Measurements from ENCODE around the gene CERS6. TPM values are rescaled to one million over a fixed set of nuclear protein-coding genes. Genes with fewer than 3 reads are reported as not detected.

Gene CERS6
- polyA plus RNA-seq, 1 donor (not counting 4 experiments of a cell fraction or from before 2014, with no cell fraction given), result 19.5 TPM

DNA sequence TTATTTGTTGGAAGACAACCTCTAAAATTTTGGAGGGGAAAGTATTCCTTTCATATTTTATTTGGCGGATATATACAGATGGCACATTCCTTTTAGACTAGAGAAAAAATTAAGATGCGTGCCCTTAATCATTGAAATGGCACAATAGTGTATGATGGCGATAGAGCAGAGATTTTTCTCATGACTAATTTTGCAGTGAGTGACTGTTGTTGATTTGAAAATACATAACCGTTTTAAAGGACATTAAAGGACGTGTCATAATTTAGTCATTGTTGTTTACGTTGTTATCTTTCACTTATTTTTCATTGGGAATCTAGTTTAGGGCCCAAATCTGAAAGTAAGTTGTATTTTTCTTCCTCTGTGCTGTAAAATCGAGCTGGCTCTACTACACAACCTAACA is 61.7 kb downstream of the CERS6 start:
- peak overlapping the region; percentile 81 for H3K27ac ChIP-seq (ENCODE audit: control insufficient read depth, insufficient read depth, low read length)
- H2AFZ ChIP-seq (ENCODE audit: control insufficient read depth, low read length), result no peak overlapping the region
- no peak for DNase-seq (ENCODE audit: low read depth, low spot score)
- dilution Hi-C loops (cut with MboI; ENCODE audit: extremely low pct_ligation_motif_present, low sequenced_read_pairs), result no loop called here
- no peaks in the 10 kb centered on the region for H3K36me3 ChIP-seq (ENCODE audit: control insufficient read depth in 2 of 2, extremely low read depth in 1 of 2, insufficient read depth in 2 of 2, low read length in 2 of 2)
- no peaks in the 10 kb centered on the region for H3K27me3 ChIP-seq (ENCODE audit: control insufficient read depth, extremely low read depth, insufficient read depth, low read length)
- no peak for FAIRE-seq
- peak overlapping the region; percentile 14 for H3K9ac ChIP-seq (ENCODE audit: control insufficient read depth, extremely low read depth, insufficient read depth, low read length)
- TF ChIP-seq EZH2 (IDR thresholded peaks at IDR 0.05; ENCODE audit: low read length), result no peak
- TF ChIP-seq, protein P1, sequence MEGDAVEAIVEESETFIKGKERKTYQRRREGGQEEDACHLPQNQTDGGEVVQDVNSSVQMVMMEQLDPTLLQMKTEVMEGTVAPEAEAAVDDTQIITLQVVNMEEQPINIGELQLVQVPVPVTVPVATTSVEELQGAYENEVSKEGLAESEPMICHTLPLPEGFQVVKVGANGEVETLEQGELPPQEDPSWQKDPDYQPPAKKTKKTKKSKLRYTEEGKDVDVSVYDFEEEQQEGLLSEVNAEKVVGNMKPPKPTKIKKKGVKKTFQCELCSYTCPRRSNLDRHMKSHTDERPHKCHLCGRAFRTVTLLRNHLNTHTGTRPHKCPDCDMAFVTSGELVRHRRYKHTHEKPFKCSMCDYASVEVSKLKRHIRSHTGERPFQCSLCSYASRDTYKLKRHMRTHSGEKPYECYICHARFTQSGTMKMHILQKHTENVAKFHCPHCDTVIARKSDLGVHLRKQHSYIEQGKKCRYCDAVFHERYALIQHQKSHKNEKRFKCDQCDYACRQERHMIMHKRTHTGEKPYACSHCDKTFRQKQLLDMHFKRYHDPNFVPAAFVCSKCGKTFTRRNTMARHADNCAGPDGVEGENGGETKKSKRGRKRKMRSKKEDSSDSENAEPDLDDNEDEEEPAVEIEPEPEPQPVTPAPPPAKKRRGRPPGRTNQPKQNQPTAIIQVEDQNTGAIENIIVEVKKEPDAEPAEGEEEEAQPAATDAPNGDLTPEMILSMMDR (optimal IDR thresholded peaks at IDR 0.05 in 1 of 3, IDR thresholded peaks at IDR 0.05 in 1 of 3, conservative IDR thresholded peaks at IDR 0.05 in 1 of 3; ENCODE audit: extremely low read depth in 1 of 3, insufficient read depth in 2 of 3, low read length in 3 of 3), result no peak
- H3K4me3 ChIP-seq (ENCODE audit: control insufficient read depth in 2 of 3, extremely low read depth in 1 of 3, insufficient read depth in 2 of 3, low read depth in 1 of 3, low read length in 3 of 3), result no peak overlapping the region
- peak overlapping the region; percentile 77 for H3K4me2 ChIP-seq (ENCODE audit: control insufficient read depth, extremely low read depth, insufficient read depth, low read depth, low read length)
- no peaks in the 10 kb centered on the region for H3K9me3 ChIP-seq (ENCODE audit: control insufficient read depth, low read depth, low read length)
- H3K4me1 ChIP-seq (ENCODE audit: control insufficient read depth, extremely low read depth, insufficient read depth, low read length), result peaks cover 57% of the 10 kb centered on the region
- H3K79me2 ChIP-seq (ENCODE audit: control insufficient read depth, insufficient read depth, low read length), result peaks cover 67% of the 10 kb centered on the region
- peaks cover 2% of the 10 kb centered on the region for H3K9me1 ChIP-seq (ENCODE audit: control insufficient read depth, extremely low read depth, insufficient read depth, low read length)
- H4K20me1 ChIP-seq (ENCODE audit: control insufficient read depth, extremely low read depth, insufficient read depth, low read length), result no peaks in the 10 kb centered on the region

DNA sequence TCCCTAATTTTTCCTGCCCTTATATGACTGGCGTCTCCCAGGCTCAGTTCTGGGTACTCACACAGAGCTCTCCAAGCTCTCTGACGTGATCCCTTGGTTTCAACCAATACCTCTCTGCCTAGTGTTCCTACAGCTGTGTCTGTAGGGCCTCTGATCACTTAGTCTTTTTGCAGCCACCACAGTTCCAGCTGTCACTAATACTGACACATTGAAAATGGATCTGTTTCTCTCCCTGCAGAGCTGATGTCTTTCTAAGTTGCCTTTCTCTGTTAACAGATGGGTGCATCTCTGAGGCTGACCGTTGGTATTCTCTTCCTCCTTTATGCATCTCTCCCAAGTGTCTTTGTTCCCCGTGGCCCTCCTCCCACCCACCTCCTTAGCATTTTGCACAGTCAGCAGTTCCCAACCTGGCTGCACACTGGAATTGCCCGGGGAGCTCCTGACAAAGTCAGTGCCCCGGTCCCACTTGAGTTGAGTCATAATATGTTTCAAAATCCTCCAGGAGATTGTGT is 62.5 kb downstream of the CERS6 start:
- Histone ChIP-seq H3K4me3 (ENCODE audit: control insufficient read depth in 2 of 3, extremely low read depth in 1 of 3, insufficient read depth in 2 of 3, low read depth in 1 of 3, low read length in 3 of 3) (peak overlapping the region in 2 of 3 experiments; percentile 21 to 37), H3K9ac (ENCODE audit: control insufficient read depth, extremely low read depth, insufficient read depth, low read length) (peak overlapping the region; percentile 14), H3K36me3 (ENCODE audit: control insufficient read depth in 2 of 2, extremely low read depth in 1 of 2, insufficient read depth in 2 of 2, low read length in 2 of 2) (no peaks in the 10 kb centered on the region), H3K9me1 (ENCODE audit: control insufficient read depth, extremely low read depth, insufficient read depth, low read length) (peaks cover 2% of the 10 kb centered on the region), H3K27me3 (ENCODE audit: control insufficient read depth, extremely low read depth, insufficient read depth, low read length) (no peaks in the 10 kb centered on the region), H2AFZ (ENCODE audit: control insufficient read depth, low read length) (no peak overlapping the region), H3K79me2 (ENCODE audit: control insufficient read depth, insufficient read depth, low read length) (peaks cover 71% of the 10 kb centered on the region), H3K4me2 (ENCODE audit: control insufficient read depth, extremely low read depth, insufficient read depth, low read depth, low read length) (peak overlapping the region; percentile 77), H3K27ac (ENCODE audit: control insufficient read depth, insufficient read depth, low read length) (peak overlapping the region; percentile 81), H3K9me3 (ENCODE audit: control insufficient read depth, low read depth, low read length) (no peaks in the 10 kb centered on the region), H4K20me1 (ENCODE audit: control insufficient read depth, extremely low read depth, insufficient read depth, low read length) (no peaks in the 10 kb centered on the region), H3K4me1 (ENCODE audit: control insufficient read depth, extremely low read depth, insufficient read depth, low read length) (peaks cover 60% of the 10 kb centered on the region)
- FAIRE-seq, result peak; percentile 68
- no peak for TF ChIP-seq EZH2 (IDR thresholded peaks at IDR 0.05; ENCODE audit: low read length)
- TF ChIP-seq, protein P1 (optimal IDR thresholded peaks at IDR 0.05 in 1 of 3, IDR thresholded peaks at IDR 0.05 in 1 of 3, conservative IDR thresholded peaks at IDR 0.05 in 1 of 3; ENCODE audit: extremely low read depth in 1 of 3, insufficient read depth in 2 of 3, low read length in 3 of 3), result no peak
- dilution Hi-C loops (cut with MboI; ENCODE audit: extremely low pct_ligation_motif_present, low sequenced_read_pairs), result no loop called here
- no peak for DNase-seq (ENCODE audit: low read depth, low spot score)
